Esophagus muscularis mucosa (tissue), 3 donors: ENCODE results near the gene NR1H3.

Source experiments
- POLR2A ChIP-seq: fragments of 450-650 bp; IDR thresholded peaks from one replicate; pipeline ENCODE4 v1.6.1; 2017; ENCODE audit warnings: antibody characterized with exemption, moderate library complexity, mild to moderate bottlenecking, low read depth
- POLR2AphosphoS5 ChIP-seq, 2 donors: sonication (generic); formaldehyde crosslinking; IDR thresholded peaks; one replicate each; pipeline ENCODE4 v1.6.1; 2017; ENCODE audit warnings: antibody characterized with exemption in 2 of 2
- TF ChIP-seq, protein P1 (sequence below), 3 experiments: fragments of 200-600 bp in 2 of 3; fragments of 450-650 bp in 1 of 3; sonication (generic) in 2 of 3; IDR thresholded peaks; one replicate each; pipeline ENCODE4 v1.5.1; 2017 to 2019; ENCODE audit warnings: antibody characterized with exemption in 3 of 3, mild to moderate bottlenecking in 2 of 3, moderate library complexity in 1 of 3

DNA sequence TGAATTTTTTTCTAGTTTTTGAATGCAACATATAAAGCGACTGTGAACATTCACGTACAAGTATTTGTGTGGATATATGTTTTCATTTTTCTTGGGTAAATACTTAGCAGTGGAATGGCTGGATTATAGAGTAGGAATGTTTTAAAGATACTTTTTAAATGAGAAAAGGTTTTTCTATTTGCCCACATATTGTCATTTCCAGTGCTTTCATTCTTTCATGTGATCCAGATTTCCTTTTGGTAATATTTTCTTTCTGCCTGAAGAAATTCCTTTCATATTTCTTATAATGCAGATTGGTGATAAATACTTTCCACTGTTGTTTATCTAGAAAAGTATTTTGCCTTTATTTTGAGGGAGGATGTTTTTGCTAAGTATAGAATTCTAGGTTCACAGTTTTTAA, 35.1 kb upstream of the NR1H3 start:
- TF ChIP-seq, protein P1, sequence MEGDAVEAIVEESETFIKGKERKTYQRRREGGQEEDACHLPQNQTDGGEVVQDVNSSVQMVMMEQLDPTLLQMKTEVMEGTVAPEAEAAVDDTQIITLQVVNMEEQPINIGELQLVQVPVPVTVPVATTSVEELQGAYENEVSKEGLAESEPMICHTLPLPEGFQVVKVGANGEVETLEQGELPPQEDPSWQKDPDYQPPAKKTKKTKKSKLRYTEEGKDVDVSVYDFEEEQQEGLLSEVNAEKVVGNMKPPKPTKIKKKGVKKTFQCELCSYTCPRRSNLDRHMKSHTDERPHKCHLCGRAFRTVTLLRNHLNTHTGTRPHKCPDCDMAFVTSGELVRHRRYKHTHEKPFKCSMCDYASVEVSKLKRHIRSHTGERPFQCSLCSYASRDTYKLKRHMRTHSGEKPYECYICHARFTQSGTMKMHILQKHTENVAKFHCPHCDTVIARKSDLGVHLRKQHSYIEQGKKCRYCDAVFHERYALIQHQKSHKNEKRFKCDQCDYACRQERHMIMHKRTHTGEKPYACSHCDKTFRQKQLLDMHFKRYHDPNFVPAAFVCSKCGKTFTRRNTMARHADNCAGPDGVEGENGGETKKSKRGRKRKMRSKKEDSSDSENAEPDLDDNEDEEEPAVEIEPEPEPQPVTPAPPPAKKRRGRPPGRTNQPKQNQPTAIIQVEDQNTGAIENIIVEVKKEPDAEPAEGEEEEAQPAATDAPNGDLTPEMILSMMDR (IDR thresholded peaks at IDR 0.05): no peak
- TF ChIP-seq POLR2A (no peak), POLR2AphosphoS5 (IDR thresholded peaks at IDR 0.05) (no peak)
